GM12878 (cell line): ENCODE data around the gene SHMT1. TPM values are rescaled to one million over a fixed set of nuclear protein-coding genes. Genes with fewer than 3 reads are reported as not detected.
"Not testable (repeated sequence)": the region's sequence is repeated elsewhere in the genome, so short reads cannot be mapped to it uniquely, and the experiment has no call there.

ENCODE experiments used
- ATAC-seq: fragments of 200-7000 bp; cut with Tn5 transposase; 3 replicates; pipeline ENCODE4 v1.9.1; 2020; ENCODE audit warnings: mild to moderate bottlenecking, moderate library complexity
- BruUV-seq: library from RNA; stranded (reverse); fragments of 400-500 nt; replicated peaks from 2 replicates; lab custom pipeline; 2021; lab: Mats Ljungman, UMichigan
- CTCF ChIA-PET: fragments of 300-600 bp; sonication (Branson Sonifier 250); formaldehyde crosslinking; extraction: SDS; loops from one replicate; lab custom pipeline; 2021; ENCODE audit warnings: inconsistent platforms; lab: Yijun Ruan, JAX
- POLR2A ChIA-PET: fragments of 350-600 bp; formaldehyde crosslinking; extraction: SDS; loops from one replicate; lab custom pipeline; 2021; ENCODE audit warnings: inconsistent platforms; lab: Charles Lee
- RAD21 ChIA-PET: fragments of 300-600 bp; sonication (Branson Sonifier 250); formaldehyde crosslinking; loops from one replicate; lab custom pipeline; 2023; ENCODE audit warnings: antibody characterized with exemption; ENCODE audit not compliant: unreplicated experiment; lab: Charles Lee
- SMC1A ChIA-PET: fragments of 300-600 bp; sonication (Branson Sonifier 250); formaldehyde crosslinking; loops from one replicate; lab custom pipeline; 2023; ENCODE audit not compliant: unreplicated experiment, uncharacterized antibody; lab: Charles Lee
- DNase-seq: peaks from one replicate; pipeline ENCODE4 v3.0.0-alpha.2; 2011; ENCODE audit warnings: low read depth, low spot score
- FAIRE-seq: peaks from 3 replicates; lab custom pipeline; 2011; peaks lifted over from hg19 to GRCh38; lab: Jason Lieb, UNC
- H2AFZ ChIP-seq: 2 replicates; pipeline ENCODE4 v1.6.0; 2011; ENCODE audit warnings: low read depth, low read length, control low read depth; ENCODE audit not compliant: control insufficient read depth
- H3K27ac ChIP-seq: 2 replicates; pipeline ENCODE4 v1.5.1; 2011; ENCODE audit warnings: control low read depth; ENCODE audit not compliant: control insufficient read depth, insufficient read depth
- H3K27me3 ChIP-seq, 2 experiments: replicated peaks in 1 of 2; 2 replicates each; pipeline versions ENCODE4 v1.6.0 to v1.6.1; 2011; ENCODE audit warnings: low read length in 1 of 2; ENCODE audit not compliant: control insufficient read depth in 2 of 2, insufficient read depth in 2 of 2
- H3K36me3 ChIP-seq, 2 experiments: 2 replicates each; pipeline ENCODE4 v1.5.1; 2011; ENCODE audit warnings: low read length in 1 of 2; ENCODE audit not compliant: control insufficient read depth in 2 of 2, insufficient read depth in 2 of 2
- H3K4me1 ChIP-seq: 2 replicates; pipeline ENCODE4 v1.6.1; 2011; ENCODE audit warnings: mild to moderate bottlenecking, low read length, moderate library complexity, mixed read lengths; ENCODE audit not compliant: control insufficient read depth, insufficient read depth
- H3K4me2 ChIP-seq: 2 replicates; pipeline ENCODE4 v1.6.0; 2011; ENCODE audit warnings: control low read depth; ENCODE audit not compliant: control insufficient read depth, insufficient read depth
- H3K4me3 ChIP-seq: fragments of 200-600 bp; sonication (generic); 2 replicates; pipeline ENCODE4 v1.5.1; 2016
- H3K79me2 ChIP-seq: 2 replicates; pipeline ENCODE4 v1.6.0; 2011; ENCODE audit warnings: low read length; ENCODE audit not compliant: control insufficient read depth, insufficient read depth
- H3K9ac ChIP-seq: 2 replicates; pipeline ENCODE4 v1.8.0; 2011; ENCODE audit warnings: low read length, control low read depth, mixed read lengths; ENCODE audit not compliant: control insufficient read depth, insufficient read depth
- H3K9me3 ChIP-seq: replicated peaks from 3 replicates; pipeline ENCODE4 v1.5.1; 2011; ENCODE audit warnings: mild to moderate bottlenecking, low read length; ENCODE audit not compliant: control insufficient read depth, insufficient read depth
- H4K20me1 ChIP-seq: 2 replicates; pipeline ENCODE4 v1.6.0; 2011; ENCODE audit not compliant: control insufficient read depth, insufficient read depth
- BMI1 ChIP-seq: fragments of 450-650 bp; IDR thresholded peaks from 2 replicates; pipeline ENCODE4 v1.6.1; 2016; ENCODE audit warnings: mild to moderate bottlenecking, moderate library complexity, borderline replicate concordance
- CBFB ChIP-seq: IDR thresholded peaks from 2 replicates; pipeline ENCODE4 v1.6.1; 2016; ENCODE audit warnings: antibody characterized with exemption, low read depth
- EED ChIP-seq: sonication (generic); IDR thresholded peaks from 2 replicates; pipeline ENCODE4 v1.6.1; 2016; ENCODE audit warnings: antibody characterized with exemption, low read depth
- ELK1 ChIP-seq: IDR thresholded peaks from 2 replicates; pipeline ENCODE4 v1.6.1; 2012; ENCODE audit warnings: low read depth, low read length, improper control_type of control experiment
- EZH2 ChIP-seq: IDR thresholded peaks from 2 replicates; pipeline ENCODE4 v1.6.1; 2012; ENCODE audit warnings: low read depth, mild to moderate bottlenecking, control low read depth, inconsistent platforms, low read length, borderline replicate concordance; ENCODE audit not compliant: control insufficient read depth
- FOXK2 ChIP-seq: fragments of 450-650 bp; IDR thresholded peaks from 2 replicates; pipeline ENCODE4 v1.6.1; 2017; ENCODE audit warnings: mild to moderate bottlenecking, moderate library complexity
- GATAD2B ChIP-seq: fragments of 450-650 bp; conservative IDR thresholded peaks from 2 replicates; pipeline ENCODE4 v1.6.1; 2017; ENCODE audit warnings: low read depth, mild to moderate bottlenecking, moderate library complexity
- MAX ChIP-seq: IDR thresholded peaks from 2 replicates; pipeline ENCODE4 v1.6.1; 2012; ENCODE audit warnings: low read depth, low read length, improper control_type of control experiment
- MEF2A ChIP-seq: IDR thresholded peaks from 2 replicates; pipeline ENCODE4 v1.6.1; 2011; ENCODE audit warnings: low read depth, mild to moderate bottlenecking, low read length, moderate library complexity; ENCODE audit not compliant: insufficient read depth
- NFXL1 ChIP-seq: fragments of 450-650 bp; IDR thresholded peaks from 2 replicates; pipeline ENCODE4 v1.6.1; 2017; ENCODE audit warnings: antibody characterized with exemption, mild to moderate bottlenecking, borderline replicate concordance
- NR2C1 ChIP-seq: fragments of 450-650 bp; IDR thresholded peaks from 2 replicates; pipeline ENCODE4 v1.6.1; 2017; ENCODE audit warnings: antibody characterized with exemption, mild to moderate bottlenecking, moderate library complexity
- PAX8 ChIP-seq: fragments of 450-650 bp; IDR thresholded peaks from 2 replicates; pipeline ENCODE4 v1.6.1; 2017; ENCODE audit warnings: mild to moderate bottlenecking, moderate library complexity
- RB1 ChIP-seq: fragments of 450-650 bp; formaldehyde crosslinking; IDR thresholded peaks from 2 replicates; pipeline ENCODE4 v1.6.1; 2017; ENCODE audit warnings: mild to moderate bottlenecking, borderline replicate concordance
- SIX5 ChIP-seq: IDR thresholded peaks from 2 replicates; pipeline ENCODE4 v1.6.1; 2011; ENCODE audit warnings: mild to moderate bottlenecking, low read depth, low read length, moderate library complexity; ENCODE audit not compliant: severe bottlenecking
- SUPT20H ChIP-seq: IDR thresholded peaks from 2 replicates; pipeline ENCODE4 v1.6.1; 2011; ENCODE audit warnings: low read depth, mild to moderate bottlenecking, low read length, moderate library complexity, borderline replicate concordance; ENCODE audit not compliant: control insufficient read depth
- ZZZ3 ChIP-seq: IDR thresholded peaks from 2 replicates; pipeline ENCODE4 v1.6.1; 2011; ENCODE audit warnings: low read depth; ENCODE audit not compliant: control insufficient read depth, insufficient read length
- WGBS: methylation state at CpG from one replicate; pipeline ENCODE4 v1.1.6; 2016; ENCODE audit warnings: low lambda C conversion rate; ENCODE audit not compliant: insufficient replicate concordance, insufficient coverage; ENCODE audit errors: missing lambda C conversion rate; 5-methylcytosine and 5-hydroxymethylcytosine counted together
- in situ Hi-C: fragments of 300-500 bp; cut with MboI; formaldehyde crosslinking; loops from 9 replicates; pipeline ENCODE4 v1.14.3; 2018; ENCODE audit warnings: mixed read lengths
- intact Hi-C: fragments of 100-400 bp; cut with micrococcal nuclease; formaldehyde crosslinking; loops from one replicate; pipeline ENCODE4 v1.14.2; 2022; ENCODE audit not compliant: unreplicated experiment
- polyA plus RNA-seq, 11 experiments: library from polyadenylated mRNA; depleted of rRNA in 4 of 11; unstranded in 6 of 11; stranded (reverse) in 5 of 11; fragments of >200 nt; fragmentation: Nextera tagmentation in 4 of 11; fragmentation: Illumina TruSeq in 1 of 11; extraction: Ambion mirVana in 4 of 11; extraction: Trizol in 1 of 11; gene quantifications; 1 replicate in 1 of 11; 2 replicates in 10 of 11; pipeline versions ENCODE4 v1.2.1 to v1.2.3, GENCODE V29; 2011 to 2016; ENCODE audit warnings: inconsistent platforms in 2 of 11, missing spikeins in 2 of 11, low read depth in 1 of 11
- total RNA-seq, 4 experiments: library from RNA; depleted of rRNA in 3 of 4; stranded (reverse); fragments of >200 nt in 3 of 4; fragmentation: Illumina TruSeq in 1 of 4; extraction: Trizol in 1 of 4; gene quantifications; 2 replicates each; pipeline versions ENCODE4 v1.2.1 to v1.2.3, GENCODE V29; 2013 to 2021

SHMT1 gene
- total and polyA plus RNA-seq, 10 of the 15 experiments (the other 5 are each of a cell fraction or from before 2014, with no cell fraction given): 5.2 to 60.1 (median 34.6) TPM

- H4K20me1 ChIP-seq, H3K27ac ChIP-seq, intact Hi-C loops, in situ Hi-C loops, DNase-seq, SMC1A ChIA-PET, H3K27me3 ChIP-seq, H2AFZ ChIP-seq, H3K4me2 ChIP-seq, H3K4me3 ChIP-seq, H3K36me3 ChIP-seq, CTCF ChIA-PET, ATAC-seq, H3K79me2 ChIP-seq, FAIRE-seq, BruUV-seq, H3K9me3 ChIP-seq, RAD21 ChIA-PET, POLR2A ChIA-PET, H3K9ac ChIP-seq: not testable (repeated sequence)
- peaks cover 14% of the 10 kb centered on the region for H3K4me1 ChIP-seq
- 29% methylated on average over 6 of the region's 6 CpGs for WGBS
These were observed 9.8 kb upstream of the SHMT1 start for GRCh38 chr17:18373181-18373580.

GRCh38 chr17:18371455-18371854 is 8.1 kb upstream of the SHMT1 start:
- no peak overlapping the region for H3K4me2 ChIP-seq
- intact Hi-C loops (no loop called here), in situ Hi-C loops (no loop called here)
- DNase-seq (peak; percentile 20), FAIRE-seq (no peak), ATAC-seq (peak; percentile 89)
- CTCF ChIA-PET: no interaction called here
- H3K4me1 ChIP-seq: peaks cover 9% of the 10 kb centered on the region
- SMC1A ChIA-PET: no interaction called here
- H4K20me1 ChIP-seq: no peaks in the 10 kb centered on the region
- H3K36me3 ChIP-seq: no peaks in the 10 kb centered on the region
- WGBS: 7% methylated on average over 7 of the region's 7 CpGs
- POLR2A ChIA-PET: no interaction called here
- no TSS peak for BruUV-seq
- H2AFZ ChIP-seq: no peak overlapping the region
- H3K27me3 ChIP-seq: no peaks in the 10 kb centered on the region
- H3K9me3 ChIP-seq: peaks cover 3% of the 10 kb centered on the region; the same call in 1 of the 3 replicates
- no peaks in the 10 kb centered on the region for H3K79me2 ChIP-seq
- H3K9ac ChIP-seq: no peak overlapping the region
- RAD21 ChIA-PET: no interaction called here
- no peak overlapping the region for H3K4me3 ChIP-seq
- H3K27ac ChIP-seq: no peak overlapping the region
- no peak for TF ChIP-seq ZZZ3
- no peak for TF ChIP-seq NR2C1
- no peak for TF ChIP-seq EED
- no peak for TF ChIP-seq GATAD2B
- TF ChIP-seq RB1: no peak
- TF ChIP-seq BMI1: 0 out of 2 replicates have a peak, but pooled peaks have one; percentile 7
- TF ChIP-seq FOXK2: no peak
- TF ChIP-seq SUPT20H: no peak
- no peak for TF ChIP-seq ELK1
- no peak for TF ChIP-seq NFXL1
- TF ChIP-seq SIX5: no peak
- no peak for TF ChIP-seq MEF2A
- no peak for TF ChIP-seq PAX8
- no peak for TF ChIP-seq EZH2
- no peak for TF ChIP-seq CBFB
- no peak for TF ChIP-seq MAX
